CD4-positive, alpha-beta T cell (primary cell): Measurements from ENCODE around the gene PRPF19. TPM values are rescaled to one million over a fixed set of nuclear protein-coding genes. Genes with fewer than 3 reads are reported as not detected.

Source experiments
- ATAC-seq: fragments of 200-7000 bp; cut with Tn5 transposase; one replicate; pipeline ENCODE4 v1.10.0; 2022; ENCODE audit warnings: mild to moderate bottlenecking; ENCODE audit not compliant: poor library complexity
- CTCF ChIA-PET: fragments of 350-600 bp; sonication (Branson Sonifier 250); formaldehyde crosslinking; loops from one replicate; lab custom pipeline; 2021; ENCODE audit warnings: antibody characterized with exemption, inconsistent platforms; lab: Charles Lee
- POLR2A ChIA-PET: fragments of 350-600 bp; sonication (Branson Sonifier 250); formaldehyde crosslinking; loops from one replicate; lab custom pipeline; 2021; ENCODE audit warnings: antibody characterized with exemption, inconsistent platforms; lab: Charles Lee
- DNase-seq, 14 experiments: peaks; one replicate each; pipeline ENCODE4 v3.0.0-alpha.2; 2013 to 2020; ENCODE audit warnings: mixed read lengths in 2 of 14
- H3K27ac ChIP-seq, 2 donors: one replicate each; pipeline versions ENCODE4 v1.5.1 to v1.7.0; 2013; ENCODE audit warnings: low read length in 2 of 2, low read depth in 1 of 2, mild to moderate bottlenecking in 1 of 2
- H3K27me3 ChIP-seq, 2 experiments: 1 replicate in 1 of 2; 2 replicates in 1 of 2; pipeline versions ENCODE4 v1.6.1 to v1.7.0; 2013; ENCODE audit warnings: low read length in 2 of 2, control low read depth in 1 of 2, mild to moderate bottlenecking in 1 of 2, moderate library complexity in 1 of 2; ENCODE audit not compliant: insufficient read depth in 2 of 2, control insufficient read depth in 1 of 2
- H3K36me3 ChIP-seq: one replicate; pipeline ENCODE4 v1.6.1; 2013; ENCODE audit warnings: low read length, control low read depth; ENCODE audit not compliant: insufficient read depth
- H3K4me1 ChIP-seq: one replicate; pipeline ENCODE4 v1.6.1; 2013; ENCODE audit warnings: low read length, control low read depth; ENCODE audit not compliant: insufficient read depth
- H3K4me3 ChIP-seq: one replicate; pipeline ENCODE4 v1.5.1; 2013; ENCODE audit warnings: mild to moderate bottlenecking, low read length, moderate library complexity
- H3K9me3 ChIP-seq, 2 experiments: 1 replicate in 1 of 2; 2 replicates in 1 of 2; pipeline versions ENCODE4 v1.6.1 to v1.7.0; 2013; ENCODE audit warnings: low read length in 2 of 2, mild to moderate bottlenecking in 2 of 2, control low read depth in 1 of 2, moderate library complexity in 1 of 2; ENCODE audit not compliant: control insufficient read depth in 1 of 2, insufficient read depth in 1 of 2
- H3K27ac Mint-ChIP-seq: one replicate; pipeline ENCODE4 v1.8.0; 2020; ENCODE audit warnings: mixed read lengths
- H3K27me3 Mint-ChIP-seq: one replicate; pipeline ENCODE4 v1.8.0; 2021; ENCODE audit warnings: mixed read lengths
- H3K36me3 Mint-ChIP-seq: one replicate; pipeline ENCODE4 v1.8.0; 2021; ENCODE audit warnings: low read depth, mixed read lengths
- H3K4me1 Mint-ChIP-seq: one replicate; pipeline ENCODE4 v1.8.0; 2021; ENCODE audit warnings: low read depth, mixed read lengths
- H3K4me3 Mint-ChIP-seq: one replicate; pipeline ENCODE4 v1.8.0; 2020; ENCODE audit warnings: mild to moderate bottlenecking, mixed read lengths
- H3K9me3 Mint-ChIP-seq: one replicate; pipeline ENCODE4 v1.8.0; 2020; ENCODE audit warnings: mixed read lengths
- CTCF ChIP-seq: fragments of 200-600 bp; IDR thresholded peaks from one replicate; pipeline ENCODE4 v1.8.0; 2022; ENCODE audit warnings: antibody characterized with exemption, mild to moderate bottlenecking
- intact Hi-C, 2 experiments: fragments of 100-400 bp; cut with DNase I in 1 of 2; cut with micrococcal nuclease in 1 of 2; formaldehyde crosslinking; loops; one replicate each; pipeline versions ENCODE4 v1.15.1 to v1.9.0; 2023 to 2025; cut with DNase I, micrococcal nuclease
- total RNA-seq, 174 experiments: library from RNA in 2 of 174; stranded (reverse) in 2 of 174; gene quantifications; one replicate each; pipeline ENCODE4 v1.2.3 and lab custom pipeline; 2021 to 2026

Gene PRPF19
- total RNA-seq, 2 experiments from 2014 or later: 63.2 to 67.3 TPM

GRCh38 chr11:60847281-60847680, 59.1 kb downstream of the PRPF19 start:
- Mint-ChIP-seq H3K36me3 (peaks cover 62% of the 10 kb centered on the region), H3K4me1 (peaks cover 30% of the 10 kb centered on the region), H3K4me3 (no peak overlapping the region), H3K9me3 (no peaks in the 10 kb centered on the region), H3K27ac (no peak overlapping the region), H3K27me3 (no peaks in the 10 kb centered on the region)
- Histone ChIP-seq H3K4me3 (no peak overlapping the region), H3K36me3 (peaks cover 42% of the 10 kb centered on the region), H3K4me1 (peaks cover 33% of the 10 kb centered on the region), H3K27me3 (no peaks in the 10 kb centered on the region), H3K27ac (no peak overlapping the region), H3K9me3 (no peaks in the 10 kb centered on the region)
- intact Hi-C loops: no loop called here
- CTCF ChIA-PET: no interaction called here
- TF ChIP-seq CTCF: no peak
- POLR2A ChIA-PET: no interaction called here
- ATAC-seq (no peak), DNase-seq (no peak)

- H3K9me3 ChIP-seq: no peaks in the 10 kb centered on the region
- H3K27me3 Mint-ChIP-seq: no peaks in the 10 kb centered on the region
- POLR2A ChIA-PET: no interaction called here
- TF ChIP-seq CTCF: no peak
- peak overlapping the region; percentile 81 for H3K27ac Mint-ChIP-seq
- no peak overlapping the region for H3K27ac ChIP-seq
- peaks cover 43% of the 10 kb centered on the region for H3K36me3 Mint-ChIP-seq
- DNase-seq (no peak), ATAC-seq (no peak)
- intact Hi-C loops: no loop called here
- H3K27me3 ChIP-seq: no peaks in the 10 kb centered on the region
- peaks cover 42% of the 10 kb centered on the region for H3K4me1 Mint-ChIP-seq
- peaks cover 47% of the 10 kb centered on the region for H3K4me1 ChIP-seq
- no peak overlapping the region for H3K4me3 ChIP-seq
- no peaks in the 10 kb centered on the region for H3K9me3 Mint-ChIP-seq
- H3K36me3 ChIP-seq: peaks cover 26% of the 10 kb centered on the region
- H3K4me3 Mint-ChIP-seq: peak overlapping the region; percentile 78
- CTCF ChIA-PET: interaction anchor here (1.9 kb wide), 1 partner anchor 14 kb away, joined by 6 read pairs; no protein-coding TSS in a partner anchor
These were observed 61.0 kb downstream of the PRPF19 start for GRCh38 chr11:60845338-60845737.

DNA sequence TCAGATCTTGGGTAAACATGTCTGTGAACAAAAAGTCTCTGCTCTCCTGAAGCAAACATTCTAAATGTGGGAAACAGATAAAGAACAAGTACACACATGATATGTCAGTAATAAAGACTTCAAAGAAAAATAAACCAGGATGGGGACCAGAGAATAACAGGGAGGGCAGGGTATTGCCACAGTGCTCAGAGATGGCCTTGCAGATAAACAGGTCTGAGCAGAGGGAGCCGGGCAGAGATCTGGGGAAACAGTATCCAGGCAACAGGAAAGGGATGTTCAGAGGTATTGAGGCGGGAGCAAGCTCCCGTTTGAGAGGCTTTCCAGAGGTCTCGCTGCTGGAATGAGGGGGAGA, 61.5 kb downstream of the PRPF19 start:
- peak overlapping the region; percentile 81 for H3K27ac Mint-ChIP-seq
- Histone ChIP-seq H3K27me3 (no peaks in the 10 kb centered on the region), H3K27ac (no peak overlapping the region), H3K4me3 (no peak overlapping the region), H3K9me3 (no peaks in the 10 kb centered on the region), H3K4me1 (peaks cover 47% of the 10 kb centered on the region), H3K36me3 (peaks cover 21% of the 10 kb centered on the region)
- H3K9me3 Mint-ChIP-seq: no peaks in the 10 kb centered on the region
- H3K27me3 Mint-ChIP-seq: no peaks in the 10 kb centered on the region
- intact Hi-C loops: loop anchor here (5.0 kb wide), 3 partner anchors 62 to 1277 kb away; partner anchors contain the start of genes DDB1 (in 1 of the 2), INCENP (in 1 of the 2), PRPF19 (in 1 of the 2) and TKFC (in 1 of the 2)
- CTCF ChIA-PET: interaction anchor here (1.9 kb wide), 1 partner anchor 14 kb away, joined by 6 read pairs; no protein-coding TSS in a partner anchor
- DNase-seq (no peak), ATAC-seq (no peak)
- no peak for TF ChIP-seq CTCF
- H3K36me3 Mint-ChIP-seq: peaks cover 39% of the 10 kb centered on the region
- peaks cover 42% of the 10 kb centered on the region for H3K4me1 Mint-ChIP-seq
- POLR2A ChIA-PET: no interaction called here
- peak overlapping the region; percentile 78 for H3K4me3 Mint-ChIP-seq
